ENCODE measurements around the gene LRRFIP1.
"Not testable (repeated sequence)": the region's sequence is repeated elsewhere in the genome, so short reads cannot be mapped to it uniquely, and the experiment has no call there.

The LRRFIP1 gene

GRCh38 chr2:237744613-237745249, 117.3 kb downstream of the LRRFIP1 start:
- peak; percentile 58 to 75 for DNase-seq (ENCODE audit: low read depth in 2 of 2)

GRCh38 chr2:237745250-237745613, 117.8 kb downstream of the LRRFIP1 start:
- no peak for DNase-seq (ENCODE audit: low read depth in 2 of 2)

- no peak for DNase-seq (ENCODE audit: low read depth in 2 of 2)
These were observed 119.1 kb downstream of the LRRFIP1 start for GRCh38 chr2:237746302-237747080.

- DNase-seq (ENCODE audit: low read depth in 2 of 2): no peak
These were observed 119.8 kb downstream of the LRRFIP1 start for GRCh38 chr2:237747189-237747588.

GRCh38 chr2:237749002-237749401, 121.6 kb downstream of the LRRFIP1 start:
- DNase-seq (ENCODE audit: low read depth in 2 of 2): no peak

GRCh38 chr2:237749961-237750360, 122.6 kb downstream of the LRRFIP1 start:
- no peak for DNase-seq (ENCODE audit: low read depth in 2 of 2)

GRCh38 chr2:237750441-237750840, 123.1 kb downstream of the LRRFIP1 start:
- DNase-seq (ENCODE audit: low read depth in 2 of 2): not testable (repeated sequence)

GRCh38 chr2:237752761-237753165, 125.4 kb downstream of the LRRFIP1 start:
- no peak for DNase-seq (ENCODE audit: low read depth in 2 of 2)

- DNase-seq (ENCODE audit: low read depth in 2 of 2): no peak
These were observed 126.8 kb downstream of the LRRFIP1 start for GRCh38 chr2:237754182-237754581.

- DNase-seq (ENCODE audit: low read depth in 2 of 2): no peak
These were observed 127.3 kb downstream of the LRRFIP1 start for GRCh38 chr2:237754626-237755248.

GRCh38 chr2:237757616-237758015, 130.2 kb downstream of the LRRFIP1 start:
- DNase-seq (ENCODE audit: low read depth in 2 of 2): no peak

GRCh38 chr2:237758185-237758584, 130.8 kb downstream of the LRRFIP1 start:
- no peak for DNase-seq (ENCODE audit: low read depth in 2 of 2)

- DNase-seq (ENCODE audit: low read depth in 2 of 2): no peak
These were observed 131.8 kb downstream of the LRRFIP1 start for GRCh38 chr2:237759176-237759575.

- no peak for DNase-seq (ENCODE audit: low read depth in 2 of 2)
These were observed 133.4 kb downstream of the LRRFIP1 start for GRCh38 chr2:237760506-237761502.

- not testable (repeated sequence) for DNase-seq (ENCODE audit: low read depth in 2 of 2)
These were observed 135.2 kb downstream of the LRRFIP1 start for GRCh38 chr2:237762291-237763182.

- no peak for DNase-seq (ENCODE audit: low read depth in 2 of 2)
These were observed 136.4 kb downstream of the LRRFIP1 start for GRCh38 chr2:237763812-237764211.

GRCh38 chr2:237765122-237765521, 137.7 kb downstream of the LRRFIP1 start:
- not testable (repeated sequence) for DNase-seq (ENCODE audit: low read depth in 2 of 2)

GRCh38 chr2:237765875-237766274, 138.5 kb downstream of the LRRFIP1 start:
- DNase-seq (ENCODE audit: low read depth in 2 of 2): no peak

- DNase-seq (ENCODE audit: low read depth in 2 of 2): no peak
These were observed 139.0 kb downstream of the LRRFIP1 start for GRCh38 chr2:237766340-237766739.

- no peak for DNase-seq (ENCODE audit: low read depth in 2 of 2)
These were observed 145.1 kb downstream of the LRRFIP1 start for GRCh38 chr2:237772513-237772912.

- no peak for DNase-seq (ENCODE audit: low read depth in 2 of 2)
These were observed 146.4 kb downstream of the LRRFIP1 start for GRCh38 chr2:237773826-237774225.

Measured in stimulated activated CD8-positive, alpha-beta memory T cell treated with anti-CD3 and anti-CD28 coated beads, Interleukin-7, amount 100 ng/mL, for 1 hour (primary cell).